ENCODE results near the gene INHA. TPM values are rescaled to one million over a fixed set of nuclear protein-coding genes. Genes with fewer than 3 reads are reported as not detected.

INHA gene
- total RNA-seq, 1 experiment from 2014 or later, result not detected

GRCh38 chr2:219539926-219540678 is 32.0 kb upstream of the INHA start:
- H3K27ac ChIP-seq (ENCODE audit: low read depth, low read length), result no peak overlapping the region; the same call in 1 of the 2 replicates
- intact Hi-C loops (cut with micrococcal nuclease), result loop anchor here (5.0 to 10.0 kb wide), 3 partner anchors 87 to 478 kb away; partner anchors contain the start of genes CNPPD1, IHH, RETREG2 and SLC23A3
- H2AFZ ChIP-seq (ENCODE audit: low read depth, low read length, poor library complexity, severe bottlenecking), result no peak overlapping the region
- no peak for DNase-seq (ENCODE audit: low read depth, low spot score)
- BruUV-seq (replicated peaks), result no TSS peak
- TF ChIP-seq POLR2AphosphoS5 (IDR thresholded peaks at IDR 0.05; ENCODE audit: low read depth, low read length) (peak; percentile 35; the same call in 1 of the 2 replicates), EGR1 (IDR thresholded peaks at IDR 0.05; ENCODE audit: low read depth) (no peak)
- ATAC-seq, result no peak
- RAD21 ChIA-PET (ENCODE audit: low non-redundant PET in 1 of 2, low total read pairs in 2 of 2, uncharacterized antibody in 2 of 2, unreplicated experiment in 2 of 2), result no interaction called here
- peaks cover 0 to 28% of the 10 kb centered on the region in 2 experiments; a peak in 2 of 4 replicates for H3K36me3 ChIP-seq (ENCODE audit: control insufficient read depth in 1 of 2, insufficient read depth in 2 of 2, low read length in 2 of 2)
- H3K4me1 ChIP-seq (ENCODE audit: control insufficient read depth in 1 of 2, insufficient read depth in 2 of 2, low read length in 2 of 2), result peaks cover 19 to 77% of the 10 kb centered on the region in 2 experiments
- H3K9me3 ChIP-seq (ENCODE audit: control insufficient read depth in 1 of 2, insufficient read depth in 1 of 2, low read depth in 1 of 2, low read length in 2 of 2), result no peaks in the 10 kb centered on the region
- no peak overlapping the region for H3K4me2 ChIP-seq (ENCODE audit: low read length)
- no peaks in the 10 kb centered on the region for H3K9me2 ChIP-seq (ENCODE audit: insufficient read depth)
- H3K27me3 ChIP-seq (ENCODE audit: insufficient read depth, low read length), result no peaks in the 10 kb centered on the region
- POLR2A ChIA-PET, result interaction anchor here (1.2 to 1.3 kb wide), 2 partner anchors 42 to 149 kb away, joined by 3 to 4 read pairs; no protein-coding TSS in a partner anchor
- CTCF ChIA-PET, result interaction anchor here (1.4 to 3.0 kb wide), 4 partner anchors 9 to 149 kb away, joined by 3 to 15 read pairs (median 5); no protein-coding TSS in a partner anchor
- H3K4me3 ChIP-seq (replicated peaks in 1 of 2; ENCODE audit: low read depth in 1 of 2, low read length in 2 of 2), result no peak overlapping the region
- H3K79me2 ChIP-seq (ENCODE audit: insufficient read depth, low read length), result peaks cover 49% of the 10 kb centered on the region
- H4K20me1 ChIP-seq (ENCODE audit: insufficient read depth), result peaks cover 6% of the 10 kb centered on the region; the same call in 1 of the 2 replicates
- no peak overlapping the region for H3K9ac ChIP-seq (ENCODE audit: low read length)

GRCh38 chr2:219540784-219541504 is 31.2 kb upstream of the INHA start:
- Histone ChIP-seq H3K9me2 (ENCODE audit: insufficient read depth) (no peaks in the 10 kb centered on the region), H3K27ac (ENCODE audit: low read depth, low read length) (no peak overlapping the region; the same call in 1 of the 2 replicates), H3K79me2 (ENCODE audit: insufficient read depth, low read length) (peaks cover 49% of the 10 kb centered on the region), H3K4me2 (ENCODE audit: low read length) (peak overlapping the region; percentile 98), H3K27me3 (ENCODE audit: insufficient read depth, low read length) (no peaks in the 10 kb centered on the region), H3K9ac (ENCODE audit: low read length) (0 out of 2 replicates have a peak overlapping the region, but pooled peaks have one; percentile 95), H3K4me1 (ENCODE audit: control insufficient read depth in 1 of 2, insufficient read depth in 2 of 2, low read length in 2 of 2) (peaks cover 19 to 75% of the 10 kb centered on the region in 2 experiments), H2AFZ (ENCODE audit: low read depth, low read length, poor library complexity, severe bottlenecking) (no peak overlapping the region), H3K4me3 (replicated peaks in 1 of 2; ENCODE audit: low read depth in 1 of 2, low read length in 2 of 2) (peak overlapping the region in 1 of 2 experiments; percentile 75; a peak in 1 of 4 replicates), H4K20me1 (ENCODE audit: insufficient read depth) (peaks cover 6% of the 10 kb centered on the region; the same call in 1 of the 2 replicates), H3K9me3 (ENCODE audit: control insufficient read depth in 1 of 2, insufficient read depth in 1 of 2, low read depth in 1 of 2, low read length in 2 of 2) (no peaks in the 10 kb centered on the region), H3K36me3 (ENCODE audit: control insufficient read depth in 1 of 2, insufficient read depth in 2 of 2, low read length in 2 of 2) (peaks cover 0 to 28% of the 10 kb centered on the region in 2 experiments; a peak in 2 of 4 replicates)
- TF ChIP-seq SRF (IDR thresholded peaks at IDR 0.05; ENCODE audit: low read depth) (no peak), SP1 (IDR thresholded peaks at IDR 0.05; ENCODE audit: low read depth) (no peak)
- ChIA-PET RAD21 (ENCODE audit: low non-redundant PET in 1 of 2, low total read pairs in 2 of 2, uncharacterized antibody in 2 of 2, unreplicated experiment in 2 of 2) (interaction anchor here in 1 of 2 experiments (1.5 kb wide), 1 partner anchor 57 kb away, joined by 3 read pairs; the partner anchor contains the start of gene STK11IP), POLR2A (no interaction called here), CTCF (interaction anchor here (0.7 to 3.0 kb wide), 9 partner anchors 9 to 152 kb away, joined by 3 to 15 read pairs (median 5); partner anchors contain the start of genes GMPPA and STK11IP)
- no peak for DNase-seq (ENCODE audit: low read depth, low spot score)
- no TSS peak for BruUV-seq (replicated peaks)
- ATAC-seq, result no peak
- intact Hi-C loops (cut with micrococcal nuclease), result loop anchor here (1.0 to 5.0 kb wide), 4 partner anchors 86 to 479 kb away; partner anchors contain the start of genes IHH and SLC4A3

Data from HCT116 (cell line).